RWPE1 (cell line): ENCODE results near the gene SYTL3.
"Not testable (repeated sequence)": the region's sequence is repeated elsewhere in the genome, so short reads cannot be mapped to it uniquely, and the experiment has no call there.

Experiments
- CTCF ChIA-PET: fragments of 350-600 bp; sonication (Branson Sonifier 250); formaldehyde crosslinking; extraction: SDS; loops from one replicate; lab custom pipeline; 2021; lab: Yijun Ruan, JAX
- POLR2A ChIA-PET: fragments of 400-600 bp; formaldehyde crosslinking; extraction: SDS; loops from one replicate; lab custom pipeline; 2020; ENCODE audit warnings: antibody characterized with exemption; ENCODE audit not compliant: low non-redundant PET; lab: Yijun Ruan, JAX
- DNase-seq: peaks from one replicate; pipeline ENCODE4 v3.0.0; 2012; ENCODE audit warnings: low spot score
- H3K27ac ChIP-seq: fragments of 450-650 bp; 2 replicates; pipeline ENCODE4 v1.5.1; 2017
- TF ChIP-seq, protein P1 (sequence below): fragments of 450-650 bp; conservative IDR thresholded peaks from 2 replicates; pipeline ENCODE4 v1.5.1; 2017; ENCODE audit warnings: low read depth, mild to moderate bottlenecking

Gene SYTL3, protein sequence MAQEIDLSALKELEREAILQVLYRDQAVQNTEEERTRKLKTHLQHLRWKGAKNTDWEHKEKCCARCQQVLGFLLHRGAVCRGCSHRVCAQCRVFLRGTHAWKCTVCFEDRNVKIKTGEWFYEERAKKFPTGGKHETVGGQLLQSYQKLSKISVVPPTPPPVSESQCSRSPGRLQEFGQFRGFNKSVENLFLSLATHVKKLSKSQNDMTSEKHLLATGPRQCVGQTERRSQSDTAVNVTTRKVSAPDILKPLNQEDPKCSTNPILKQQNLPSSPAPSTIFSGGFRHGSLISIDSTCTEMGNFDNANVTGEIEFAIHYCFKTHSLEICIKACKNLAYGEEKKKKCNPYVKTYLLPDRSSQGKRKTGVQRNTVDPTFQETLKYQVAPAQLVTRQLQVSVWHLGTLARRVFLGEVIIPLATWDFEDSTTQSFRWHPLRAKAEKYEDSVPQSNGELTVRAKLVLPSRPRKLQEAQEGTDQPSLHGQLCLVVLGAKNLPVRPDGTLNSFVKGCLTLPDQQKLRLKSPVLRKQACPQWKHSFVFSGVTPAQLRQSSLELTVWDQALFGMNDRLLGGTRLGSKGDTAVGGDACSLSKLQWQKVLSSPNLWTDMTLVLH

DNA sequence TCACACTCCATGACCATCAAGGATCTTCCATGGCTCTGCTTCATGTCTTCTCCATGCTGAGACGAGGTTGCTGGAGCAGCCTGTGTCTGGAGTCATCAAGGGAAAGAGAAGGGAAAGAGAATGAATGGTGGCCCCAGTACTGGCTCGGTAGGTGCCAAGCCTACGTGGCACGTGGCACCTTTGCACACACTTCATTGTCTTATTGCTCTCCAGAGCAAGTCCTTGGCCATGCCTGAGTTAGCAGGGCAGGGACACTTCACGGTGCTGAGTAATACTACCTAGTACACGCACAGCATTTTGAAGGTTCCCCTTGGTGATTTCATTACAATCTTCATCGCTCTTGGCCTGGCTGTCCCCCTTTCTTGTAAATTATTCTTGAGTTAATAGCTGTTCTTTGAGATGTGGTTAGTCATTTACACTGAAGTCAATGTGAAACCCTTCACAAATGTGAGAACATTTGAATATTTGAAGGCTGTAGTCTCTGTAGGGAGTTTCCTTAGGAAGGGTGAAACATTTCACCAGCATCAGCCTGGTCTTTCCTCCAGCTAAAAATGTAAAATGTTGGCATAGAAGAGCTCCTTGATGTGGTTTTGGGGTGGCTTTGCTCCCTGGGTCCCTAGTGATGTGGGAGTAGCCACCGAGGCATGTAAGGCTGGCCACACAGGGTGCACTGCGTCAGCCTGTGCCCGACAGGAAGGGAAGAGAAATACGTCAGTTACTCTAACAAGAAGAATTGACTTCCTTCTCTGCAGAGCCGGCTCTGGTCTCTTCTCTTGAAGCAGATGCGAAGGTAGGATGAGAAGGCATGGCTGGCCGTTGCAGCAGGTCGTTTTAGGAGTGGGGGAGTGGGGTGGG, at the start of gene SYTL3:
SYTL3 (plus strand) TSS at position 766 of the 855 bp plus-strand sequence. CDS start 13,215 bp downstream, outside the sequence.
- no peak for DNase-seq
- no peak within 1 kb of the TSS for H3K27ac ChIP-seq
- ChIA-PET POLR2A (no interaction called here), CTCF (no interaction called here)
- TF ChIP-seq, protein P1, sequence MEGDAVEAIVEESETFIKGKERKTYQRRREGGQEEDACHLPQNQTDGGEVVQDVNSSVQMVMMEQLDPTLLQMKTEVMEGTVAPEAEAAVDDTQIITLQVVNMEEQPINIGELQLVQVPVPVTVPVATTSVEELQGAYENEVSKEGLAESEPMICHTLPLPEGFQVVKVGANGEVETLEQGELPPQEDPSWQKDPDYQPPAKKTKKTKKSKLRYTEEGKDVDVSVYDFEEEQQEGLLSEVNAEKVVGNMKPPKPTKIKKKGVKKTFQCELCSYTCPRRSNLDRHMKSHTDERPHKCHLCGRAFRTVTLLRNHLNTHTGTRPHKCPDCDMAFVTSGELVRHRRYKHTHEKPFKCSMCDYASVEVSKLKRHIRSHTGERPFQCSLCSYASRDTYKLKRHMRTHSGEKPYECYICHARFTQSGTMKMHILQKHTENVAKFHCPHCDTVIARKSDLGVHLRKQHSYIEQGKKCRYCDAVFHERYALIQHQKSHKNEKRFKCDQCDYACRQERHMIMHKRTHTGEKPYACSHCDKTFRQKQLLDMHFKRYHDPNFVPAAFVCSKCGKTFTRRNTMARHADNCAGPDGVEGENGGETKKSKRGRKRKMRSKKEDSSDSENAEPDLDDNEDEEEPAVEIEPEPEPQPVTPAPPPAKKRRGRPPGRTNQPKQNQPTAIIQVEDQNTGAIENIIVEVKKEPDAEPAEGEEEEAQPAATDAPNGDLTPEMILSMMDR, result no peak

DNA sequence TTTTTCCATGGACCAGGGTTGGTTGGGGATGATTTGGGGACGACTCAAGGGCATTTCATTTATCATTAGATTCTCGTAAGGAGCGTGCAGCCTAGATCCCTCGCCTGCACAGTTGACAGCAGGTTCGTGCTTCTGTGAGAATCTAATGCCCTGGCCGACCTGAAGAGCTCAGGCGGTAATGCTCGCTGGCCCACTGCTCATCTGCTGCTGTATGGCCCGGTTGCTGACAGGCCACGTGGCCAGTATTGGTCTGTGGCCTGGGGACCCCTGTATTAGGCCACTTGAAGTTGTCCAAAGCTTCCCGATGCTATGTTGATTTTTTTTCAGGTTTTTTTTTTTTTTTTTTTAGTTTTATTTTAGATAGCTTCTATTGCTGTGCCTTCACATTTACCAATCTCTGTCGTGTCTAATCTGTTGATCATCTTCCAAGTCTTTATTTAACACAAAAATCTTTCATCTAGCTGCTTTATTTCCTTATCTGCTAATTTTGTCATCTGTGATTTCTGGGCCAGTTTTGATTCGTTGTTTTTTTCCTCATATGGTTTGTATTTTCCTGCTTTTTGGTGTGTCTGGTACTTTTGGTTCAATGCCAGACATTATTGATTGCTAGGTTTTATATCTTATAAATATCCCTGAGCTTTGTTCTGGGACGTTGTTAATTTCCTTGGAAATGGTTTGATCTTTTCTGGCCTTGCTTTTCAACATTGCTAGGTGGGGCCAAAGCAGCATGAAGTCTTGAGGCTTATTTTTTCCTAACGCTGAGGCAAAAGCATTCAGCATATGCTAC, 46.4 kb upstream of the SYTL3 start:
- ChIA-PET CTCF (interaction anchor here (0.6 to 2.2 kb wide), 3 partner anchors 382 to 488 kb away, joined by 3 to 6 read pairs (median 6); no protein-coding TSS in a partner anchor), POLR2A (no interaction called here)
- TF ChIP-seq, protein P1, result no peak
- DNase-seq, result no peak
- no peak overlapping the region for H3K27ac ChIP-seq

DNA sequence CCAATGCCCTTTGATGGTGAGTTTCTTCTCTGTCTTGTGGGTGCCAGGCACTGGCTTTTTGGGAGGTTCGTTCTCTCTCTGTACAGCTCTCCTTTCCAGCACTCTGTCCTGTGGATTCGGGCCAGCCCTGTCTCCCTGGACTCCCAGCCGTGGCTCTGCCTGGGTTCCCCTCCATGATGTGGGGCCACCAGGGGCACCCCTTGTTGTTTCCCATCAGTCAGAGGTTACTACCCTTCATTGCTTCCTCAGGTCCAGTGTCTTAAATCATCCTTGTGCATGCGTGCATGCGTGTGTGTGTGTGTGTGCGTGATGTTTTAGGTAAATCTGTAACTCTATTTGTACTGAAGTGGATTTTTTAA, 45.8 kb upstream of the SYTL3 start:
- TF ChIP-seq, protein P1, result no peak
- ChIA-PET POLR2A (no interaction called here), CTCF (interaction anchor here (2.2 kb wide), 1 partner anchor 383 kb away, joined by 6 read pairs; no protein-coding TSS in a partner anchor)
- no peak for DNase-seq
- no peak overlapping the region for H3K27ac ChIP-seq

DNA sequence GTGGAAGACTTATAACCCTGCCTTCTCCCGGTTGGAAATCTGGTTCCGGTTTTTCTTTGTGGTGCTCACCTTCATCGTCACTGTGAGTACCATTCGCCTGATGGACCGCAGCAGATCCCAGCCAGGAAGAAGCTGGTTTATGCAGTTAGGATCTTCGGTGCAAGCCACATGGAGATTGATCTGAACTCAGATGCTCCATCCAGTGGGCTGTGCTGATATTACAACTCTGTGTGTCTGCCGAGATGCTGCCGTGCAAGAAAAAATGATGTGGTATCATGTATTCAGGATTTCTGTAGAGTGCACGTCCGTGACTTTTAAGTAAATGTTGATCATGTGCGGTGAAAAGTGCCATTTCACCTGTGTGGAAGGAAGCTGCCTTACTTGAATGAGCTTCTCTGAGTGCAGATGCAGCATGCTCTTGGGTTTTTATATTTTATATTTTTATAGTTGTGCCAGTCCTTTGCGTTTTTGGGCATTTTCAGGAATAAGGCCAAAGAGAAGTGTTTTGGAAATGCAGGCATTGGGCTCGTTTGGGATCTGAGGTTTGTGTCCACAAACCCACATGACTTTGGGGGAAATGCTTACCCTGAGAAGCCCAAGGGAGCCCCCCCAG, 44.5 kb upstream of the SYTL3 start:
- TF ChIP-seq, protein P1, result peak; percentile 75
- ChIA-PET POLR2A (no interaction called here), CTCF (interaction anchor here (0.6 to 2.2 kb wide), 5 partner anchors 11 to 391 kb away, joined by 3 to 6 read pairs (median 3); no protein-coding TSS in a partner anchor)
- peak; percentile 56 for DNase-seq
- H3K27ac ChIP-seq, result peak overlapping the region; percentile 17; the same call in 1 of the 2 replicates

DNA sequence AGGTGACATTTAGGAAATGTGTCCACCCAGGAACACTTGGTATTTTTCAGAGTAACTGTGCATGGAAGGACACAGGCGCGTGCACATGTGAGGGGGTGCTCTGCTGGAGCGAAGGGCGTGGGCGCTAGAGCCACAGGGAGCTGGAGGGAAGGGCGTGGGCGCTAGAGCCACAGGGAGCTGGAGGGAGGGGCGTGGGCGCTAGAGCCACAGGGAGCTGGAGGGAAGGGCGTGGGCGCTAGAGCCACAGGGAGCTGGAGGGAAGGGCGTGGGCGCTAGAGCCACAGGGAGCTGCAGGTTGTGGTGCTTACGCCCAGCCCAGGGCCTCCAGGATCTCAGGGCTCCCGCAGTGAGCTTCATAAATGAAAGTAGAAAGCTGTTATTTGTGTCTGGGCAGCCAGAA, 43.8 kb upstream of the SYTL3 start:
- POLR2A ChIA-PET, DNase-seq: not testable (repeated sequence)
- peak overlapping the region; percentile 17; the same call in 1 of the 2 replicates for H3K27ac ChIP-seq
- CTCF ChIA-PET, result interaction anchor here (0.6 to 2.2 kb wide), 5 partner anchors 11 to 392 kb away, joined by 3 to 8 read pairs (median 5); no protein-coding TSS in a partner anchor

DNA sequence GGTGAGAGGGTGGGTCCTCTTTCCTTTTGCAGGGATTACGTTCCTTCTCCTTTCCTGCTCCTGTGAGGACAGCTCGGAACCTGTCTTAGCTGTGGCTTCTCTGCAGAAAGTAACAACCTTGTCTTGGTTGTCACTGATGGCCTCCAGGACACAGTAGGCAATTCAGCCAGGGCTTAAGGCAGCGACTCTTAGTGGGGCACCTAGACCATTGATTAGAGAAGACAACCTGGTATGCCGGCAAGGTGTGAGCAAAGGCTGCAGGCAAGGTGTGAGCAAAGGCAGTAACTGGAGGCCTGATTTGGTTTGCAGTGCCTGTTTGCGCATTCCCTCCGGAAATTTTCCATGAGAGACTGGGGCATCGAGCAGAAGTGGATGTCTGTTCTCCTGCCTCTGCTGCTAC, 42.9 kb upstream of the SYTL3 start:
- ChIA-PET POLR2A (no interaction called here), CTCF (interaction anchor here (0.5 kb wide), 1 partner anchor 74 kb away, joined by 3 read pairs; no protein-coding TSS in a partner anchor)
- peak overlapping the region; percentile 9; the same call in 1 of the 2 replicates for H3K27ac ChIP-seq
- DNase-seq, result no peak
- TF ChIP-seq, protein P1, result no peak
